HCT116 (cell line): Measurements from ENCODE around the gene CDH22. TPM values are rescaled to one million over a fixed set of nuclear protein-coding genes. Genes with fewer than 3 reads are reported as not detected.

Experiments
- ATAC-seq: fragments of 200-7000 bp; cut with Tn5 transposase; 2 replicates; pipeline ENCODE4 v1.9.1; 2020; ENCODE audit warnings: mild to moderate bottlenecking, moderate library complexity
- BruUV-seq: library from RNA; stranded (reverse); fragments of 400-500 nt; replicated peaks from 2 replicates; lab custom pipeline; 2021; lab: Mats Ljungman, UMichigan
- CTCF ChIA-PET: fragments of 300-600 bp; sonication (Branson Sonifier 250); formaldehyde crosslinking; loops from one replicate; lab custom pipeline; 2021; ENCODE audit warnings: antibody characterized with exemption; lab: Charles Lee
- POLR2A ChIA-PET: fragments of 300-600, 350-600 bp; sonication (Branson Sonifier 250); formaldehyde crosslinking; loops from one replicate; lab custom pipeline; 2021; ENCODE audit warnings: antibody characterized with exemption; lab: Charles Lee
- RAD21 ChIA-PET, 2 experiments: fragments of 300-600 bp; sonication (Branson Sonifier 250); formaldehyde crosslinking; loops; one replicate each; lab custom pipeline; 2023; ENCODE audit warnings: low total read pairs in 2 of 2; ENCODE audit not compliant: uncharacterized antibody in 2 of 2, unreplicated experiment in 2 of 2, low non-redundant PET in 1 of 2; lab: Charles Lee
- DNase-seq: peaks from one replicate; pipeline ENCODE4 v3.0.0-alpha.2; 2010; ENCODE audit warnings: low read depth, low spot score
- H2AFZ ChIP-seq: fragments of 200-600 bp; shearing (Covaris generic), sonication (generic); 2 replicates; pipeline ENCODE4 v1.6.1; 2017; ENCODE audit warnings: low read depth, mixed run types, mixed read lengths, antibody characterized with exemption, low read length; ENCODE audit not compliant: poor library complexity, severe bottlenecking
- H3K27ac ChIP-seq: 2 replicates; pipeline ENCODE4 v1.5.1; 2012; ENCODE audit warnings: low read depth, low read length
- H3K27me3 ChIP-seq: fragments of 200-600 bp; sonication (generic); 2 replicates; pipeline ENCODE4 v1.6.1; 2016; ENCODE audit warnings: mixed run types, low read length, mixed read lengths; ENCODE audit not compliant: insufficient read depth
- H3K36me3 ChIP-seq, 2 experiments: fragments of 200-500 bp in 1 of 2; fragments of 200-600 bp in 1 of 2; sonication (Bioruptor generic) in 1 of 2; sonication (generic) in 1 of 2; 2 replicates each; pipeline versions ENCODE4 v1.5.1 to v1.6.1; 2014 to 2016; ENCODE audit warnings: low read length in 2 of 2, inconsistent platforms in 1 of 2, mixed read lengths in 1 of 2, mixed run types in 1 of 2; ENCODE audit not compliant: insufficient read depth in 2 of 2, control insufficient read depth in 1 of 2
- H3K4me1 ChIP-seq, 2 experiments: fragments of 200-600 bp in 1 of 2; sonication (generic) in 1 of 2; 2 replicates each; pipeline versions ENCODE4 v1.5.1 to v1.6.1; 2012 to 2017; ENCODE audit warnings: low read length in 2 of 2, inconsistent platforms in 1 of 2, mild to moderate bottlenecking in 1 of 2, mixed read lengths in 1 of 2, mixed run types in 1 of 2, moderate library complexity in 1 of 2; ENCODE audit not compliant: insufficient read depth in 2 of 2, control insufficient read depth in 1 of 2
- H3K4me2 ChIP-seq: fragments of 200-600 bp; sonication (generic); 2 replicates; pipeline ENCODE4 v1.6.1; 2017; ENCODE audit warnings: mixed run types, low read length, mixed read lengths
- H3K4me3 ChIP-seq, 2 experiments: fragments of 200-600 bp in 1 of 2; sonication (generic) in 1 of 2; replicated peaks in 1 of 2; 2 replicates each; pipeline ENCODE4 v1.5.1; 2011 to 2016; ENCODE audit warnings: low read length in 2 of 2, control low read depth in 1 of 2, low read depth in 1 of 2, mild to moderate bottlenecking in 1 of 2, mixed read lengths in 1 of 2, mixed run types in 1 of 2
- H3K79me2 ChIP-seq: fragments of 200-600 bp; sonication (generic); 2 replicates; pipeline ENCODE4 v1.6.1; 2017; ENCODE audit warnings: mild to moderate bottlenecking, mixed run types, low read length, moderate library complexity, mixed read lengths; ENCODE audit not compliant: insufficient read depth
- H3K9ac ChIP-seq: fragments of 200-600 bp; sonication (generic); 2 replicates; pipeline ENCODE4 v1.6.1; 2016; ENCODE audit warnings: low read length, mixed read lengths
- H3K9me2 ChIP-seq: fragments of 200-600 bp; sonication (generic), shearing (Covaris generic); 2 replicates; pipeline ENCODE4 v1.6.1; 2017; ENCODE audit warnings: mixed run types, mild to moderate bottlenecking, moderate library complexity; ENCODE audit not compliant: insufficient read depth
- H3K9me3 ChIP-seq, 2 experiments: fragments of 200-500 bp in 1 of 2; fragments of 200-600 bp in 1 of 2; sonication (Bioruptor generic) in 1 of 2; sonication (generic) in 1 of 2; 2 replicates each; pipeline ENCODE4 v1.6.1; 2014 to 2017; ENCODE audit warnings: low read length in 2 of 2, mixed read lengths in 2 of 2, inconsistent platforms in 1 of 2, low read depth in 1 of 2, mild to moderate bottlenecking in 1 of 2, mixed run types in 1 of 2, moderate library complexity in 1 of 2; ENCODE audit not compliant: control insufficient read depth in 1 of 2, insufficient read depth in 1 of 2
- H4K20me1 ChIP-seq: fragments of 200-600 bp; sonication (generic), shearing (Covaris generic); 2 replicates; pipeline ENCODE4 v1.6.1; 2017; ENCODE audit warnings: mixed run types, mild to moderate bottlenecking, moderate library complexity; ENCODE audit not compliant: insufficient read depth
- CBX3 ChIP-seq: IDR thresholded peaks from 2 replicates; pipeline ENCODE4 v1.6.1; 2012; ENCODE audit warnings: low read depth
- ELF1 ChIP-seq: IDR thresholded peaks from 2 replicates; pipeline ENCODE4 v1.6.1; 2012; ENCODE audit warnings: low read depth, borderline replicate concordance
- POLR2A ChIP-seq: IDR thresholded peaks from 2 replicates; pipeline ENCODE4 v1.7.0; 2011; ENCODE audit warnings: borderline replicate concordance; ENCODE audit not compliant: insufficient read depth, insufficient read length; ENCODE audit errors: extremely low read depth
- SIN3A ChIP-seq: IDR thresholded peaks from 2 replicates; pipeline ENCODE4 v1.6.1; 2012; ENCODE audit warnings: low read depth
- ZBTB33 ChIP-seq: IDR thresholded peaks from 2 replicates; pipeline ENCODE4 v1.6.1; 2011; ENCODE audit warnings: mild to moderate bottlenecking, low read length, moderate library complexity; ENCODE audit not compliant: insufficient replicate concordance; ENCODE audit errors: extremely low read depth
- ZFX ChIP-seq: fragments of 450-650 bp; IDR thresholded peaks from 2 replicates; pipeline ENCODE4 v1.6.1; 2017
- intact Hi-C: fragments of 100-400 bp; cut with micrococcal nuclease; formaldehyde crosslinking; loops from 2 replicates; pipeline ENCODE4 v1.10.0; 2022
- total RNA-seq: library from RNA; stranded (reverse); gene quantifications from one replicate; pipeline ENCODE4 v1.2.1, GENCODE V29; 2021; ENCODE audit not compliant: unreplicated experiment
- TF ChIP-seq, protein P1 (sequence below): IDR thresholded peaks from 2 replicates; pipeline ENCODE4 v1.6.1; 2012
- TF ChIP-seq, protein P2 (sequence below): IDR thresholded peaks from 2 replicates; pipeline ENCODE4 v1.6.1; 2012; ENCODE audit warnings: low read depth

The CDH22 gene
- total RNA-seq, 1 experiment from 2014 or later = 1.8 TPM

DNA sequence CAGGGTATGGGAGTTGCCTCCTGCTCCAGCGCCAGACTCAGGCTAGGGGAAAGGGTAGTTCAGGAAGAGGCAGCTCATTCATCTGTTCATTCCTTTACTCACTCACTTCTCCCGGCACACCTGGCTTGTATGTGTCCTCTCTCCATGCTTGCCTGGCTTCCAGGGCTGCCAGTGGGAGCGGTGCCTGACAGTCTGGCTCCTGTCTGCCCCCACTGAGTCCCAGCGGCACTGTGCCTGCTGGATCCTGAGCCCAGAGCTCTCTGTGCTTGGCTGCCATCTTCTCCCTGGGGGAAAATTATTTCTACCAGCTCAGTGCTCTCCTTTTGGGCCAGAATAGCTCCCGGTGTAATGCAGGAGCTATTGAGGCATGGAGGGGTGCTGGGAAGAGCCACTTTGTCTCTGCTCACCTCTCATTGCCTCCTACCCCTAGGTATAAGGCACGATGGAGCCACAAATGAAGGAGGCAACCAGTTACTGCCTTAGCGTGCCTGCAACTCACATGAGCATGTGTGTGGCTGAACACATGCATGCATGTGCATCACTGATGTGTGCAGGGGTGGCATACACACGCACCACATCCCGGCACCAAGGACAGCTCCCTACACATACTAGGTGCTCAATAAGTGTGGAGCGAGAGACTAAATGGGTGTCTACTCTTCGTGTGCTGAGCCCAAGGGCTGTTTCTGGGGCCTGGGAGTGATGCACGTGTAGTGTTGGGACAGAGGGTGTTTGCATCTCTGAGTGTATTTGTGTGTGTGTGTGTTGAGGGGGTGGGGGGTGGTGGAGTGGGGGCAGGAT, 46.6 kb downstream of the CDH22 start:
- Histone ChIP-seq H4K20me1 (no peaks in the 10 kb centered on the region), H3K27ac (no peak overlapping the region), H3K9me2 (no peaks in the 10 kb centered on the region), H3K9me3 (no peaks in the 10 kb centered on the region), H3K27me3 (no peaks in the 10 kb centered on the region), H2AFZ (no peak overlapping the region), H3K36me3 (no peaks in the 10 kb centered on the region), H3K79me2 (no peaks in the 10 kb centered on the region), H3K9ac (no peak overlapping the region), H3K4me2 (no peak overlapping the region), H3K4me3 (no peak overlapping the region), H3K4me1 (no peaks in the 10 kb centered on the region)
- intact Hi-C loops = no loop called here
- ATAC-seq = no peak
- POLR2A ChIA-PET = no interaction called here
- no TSS peak for BruUV-seq
- CTCF ChIA-PET = no interaction called here
- RAD21 ChIA-PET = no interaction called here
- no peak for TF ChIP-seq SIN3A
- TF ChIP-seq POLR2A = no peak
- no peak for TF ChIP-seq ZFX
- TF ChIP-seq, protein P1, sequence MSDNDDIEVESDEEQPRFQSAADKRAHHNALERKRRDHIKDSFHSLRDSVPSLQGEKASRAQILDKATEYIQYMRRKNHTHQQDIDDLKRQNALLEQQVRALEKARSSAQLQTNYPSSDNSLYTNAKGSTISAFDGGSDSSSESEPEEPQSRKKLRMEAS = no peak
- TF ChIP-seq ZBTB33 = no peak
- no peak for TF ChIP-seq CBX3
- TF ChIP-seq, protein P2, sequence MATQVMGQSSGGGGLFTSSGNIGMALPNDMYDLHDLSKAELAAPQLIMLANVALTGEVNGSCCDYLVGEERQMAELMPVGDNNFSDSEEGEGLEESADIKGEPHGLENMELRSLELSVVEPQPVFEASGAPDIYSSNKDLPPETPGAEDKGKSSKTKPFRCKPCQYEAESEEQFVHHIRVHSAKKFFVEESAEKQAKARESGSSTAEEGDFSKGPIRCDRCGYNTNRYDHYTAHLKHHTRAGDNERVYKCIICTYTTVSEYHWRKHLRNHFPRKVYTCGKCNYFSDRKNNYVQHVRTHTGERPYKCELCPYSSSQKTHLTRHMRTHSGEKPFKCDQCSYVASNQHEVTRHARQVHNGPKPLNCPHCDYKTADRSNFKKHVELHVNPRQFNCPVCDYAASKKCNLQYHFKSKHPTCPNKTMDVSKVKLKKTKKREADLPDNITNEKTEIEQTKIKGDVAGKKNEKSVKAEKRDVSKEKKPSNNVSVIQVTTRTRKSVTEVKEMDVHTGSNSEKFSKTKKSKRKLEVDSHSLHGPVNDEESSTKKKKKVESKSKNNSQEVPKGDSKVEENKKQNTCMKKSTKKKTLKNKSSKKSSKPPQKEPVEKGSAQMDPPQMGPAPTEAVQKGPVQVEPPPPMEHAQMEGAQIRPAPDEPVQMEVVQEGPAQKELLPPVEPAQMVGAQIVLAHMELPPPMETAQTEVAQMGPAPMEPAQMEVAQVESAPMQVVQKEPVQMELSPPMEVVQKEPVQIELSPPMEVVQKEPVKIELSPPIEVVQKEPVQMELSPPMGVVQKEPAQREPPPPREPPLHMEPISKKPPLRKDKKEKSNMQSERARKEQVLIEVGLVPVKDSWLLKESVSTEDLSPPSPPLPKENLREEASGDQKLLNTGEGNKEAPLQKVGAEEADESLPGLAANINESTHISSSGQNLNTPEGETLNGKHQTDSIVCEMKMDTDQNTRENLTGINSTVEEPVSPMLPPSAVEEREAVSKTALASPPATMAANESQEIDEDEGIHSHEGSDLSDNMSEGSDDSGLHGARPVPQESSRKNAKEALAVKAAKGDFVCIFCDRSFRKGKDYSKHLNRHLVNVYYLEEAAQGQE = peak; percentile 55
- TF ChIP-seq ELF1 = no peak
- no peak for DNase-seq
